Measurements from ENCODE around the gene ADCK1. TPM values are rescaled to one million over a fixed set of nuclear protein-coding genes. Genes with fewer than 3 reads are reported as not detected.

Gene ADCK1
- total RNA-seq, 4 donors from 2014 or later = 10.7 to 33.0 (median 18.9) TPM

- Histone ChIP-seq H3K36me3 (no peaks in the 10 kb centered on the region), H3K4me3 (no peak overlapping the region), H3K4me1 (no peaks in the 10 kb centered on the region), H3K9me3 (no peaks in the 10 kb centered on the region), H3K27ac (no peak overlapping the region), H3K27me3 (no peaks in the 10 kb centered on the region)
- peak; percentile 72 to 88 (median 79) for DNase-seq
- no peak for TF ChIP-seq POLR2A (IDR thresholded peaks at IDR 0.05)
- TF ChIP-seq, protein P1, sequence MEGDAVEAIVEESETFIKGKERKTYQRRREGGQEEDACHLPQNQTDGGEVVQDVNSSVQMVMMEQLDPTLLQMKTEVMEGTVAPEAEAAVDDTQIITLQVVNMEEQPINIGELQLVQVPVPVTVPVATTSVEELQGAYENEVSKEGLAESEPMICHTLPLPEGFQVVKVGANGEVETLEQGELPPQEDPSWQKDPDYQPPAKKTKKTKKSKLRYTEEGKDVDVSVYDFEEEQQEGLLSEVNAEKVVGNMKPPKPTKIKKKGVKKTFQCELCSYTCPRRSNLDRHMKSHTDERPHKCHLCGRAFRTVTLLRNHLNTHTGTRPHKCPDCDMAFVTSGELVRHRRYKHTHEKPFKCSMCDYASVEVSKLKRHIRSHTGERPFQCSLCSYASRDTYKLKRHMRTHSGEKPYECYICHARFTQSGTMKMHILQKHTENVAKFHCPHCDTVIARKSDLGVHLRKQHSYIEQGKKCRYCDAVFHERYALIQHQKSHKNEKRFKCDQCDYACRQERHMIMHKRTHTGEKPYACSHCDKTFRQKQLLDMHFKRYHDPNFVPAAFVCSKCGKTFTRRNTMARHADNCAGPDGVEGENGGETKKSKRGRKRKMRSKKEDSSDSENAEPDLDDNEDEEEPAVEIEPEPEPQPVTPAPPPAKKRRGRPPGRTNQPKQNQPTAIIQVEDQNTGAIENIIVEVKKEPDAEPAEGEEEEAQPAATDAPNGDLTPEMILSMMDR (IDR thresholded peaks at IDR 0.05) = peak; percentile 46 to 90 (median 72)
Measured at GRCh38 chr14:77862154-77862786, 62.4 kb downstream of the ADCK1 start.

- TF ChIP-seq POLR2A (IDR thresholded peaks at IDR 0.05) = no peak
- TF ChIP-seq, protein P1 (IDR thresholded peaks at IDR 0.05) = no peak
- Histone ChIP-seq H3K4me1 (no peaks in the 10 kb centered on the region), H3K36me3 (no peaks in the 10 kb centered on the region), H3K9me3 (no peaks in the 10 kb centered on the region), H3K4me3 (no peak overlapping the region), H3K27me3 (no peaks in the 10 kb centered on the region), H3K27ac (no peak overlapping the region)
- DNase-seq = no peak
Measured at GRCh38 chr14:77864085-77864484, 64.2 kb downstream of the ADCK1 start.

- Histone ChIP-seq H3K9me3 (no peaks in the 10 kb centered on the region), H3K4me3 (no peak overlapping the region), H3K36me3 (no peaks in the 10 kb centered on the region), H3K4me1 (no peaks in the 10 kb centered on the region), H3K27ac (no peak overlapping the region), H3K27me3 (no peaks in the 10 kb centered on the region)
- TF ChIP-seq, protein P1 (IDR thresholded peaks at IDR 0.05) = no peak
- no peak for TF ChIP-seq POLR2A (IDR thresholded peaks at IDR 0.05)
- no peak for DNase-seq
Measured at GRCh38 chr14:77864580-77864979, 64.7 kb downstream of the ADCK1 start.

- no peak for DNase-seq
- H3K27me3 ChIP-seq = no peaks in the 10 kb centered on the region
- no peaks in the 10 kb centered on the region for H3K4me1 ChIP-seq
- H3K27ac ChIP-seq = no peak overlapping the region
- H3K4me3 ChIP-seq = no peak overlapping the region
- no peak for TF ChIP-seq POLR2A (IDR thresholded peaks at IDR 0.05)
- H3K9me3 ChIP-seq = no peaks in the 10 kb centered on the region
- no peaks in the 10 kb centered on the region for H3K36me3 ChIP-seq
Measured at GRCh38 chr14:77865455-77865854, 65.5 kb downstream of the ADCK1 start.

GRCh38 chr14:77866932-77867331 is 67.0 kb downstream of the ADCK1 start:
- H3K27me3 ChIP-seq = no peaks in the 10 kb centered on the region
- H3K36me3 ChIP-seq = no peaks in the 10 kb centered on the region
- TF ChIP-seq, protein P1 (IDR thresholded peaks at IDR 0.05) = no peak
- TF ChIP-seq POLR2A (IDR thresholded peaks at IDR 0.05) = no peak
- H3K27ac ChIP-seq = no peak overlapping the region
- DNase-seq = no peak
- H3K4me1 ChIP-seq = no peaks in the 10 kb centered on the region
- H3K9me3 ChIP-seq = no peaks in the 10 kb centered on the region
- H3K4me3 ChIP-seq = no peak overlapping the region

GRCh38 chr14:77867476-77867875 is 67.6 kb downstream of the ADCK1 start:
- no peak for TF ChIP-seq POLR2A (IDR thresholded peaks at IDR 0.05)
- TF ChIP-seq, protein P1 (IDR thresholded peaks at IDR 0.05) = no peak
- Histone ChIP-seq H3K27ac (no peak overlapping the region), H3K9me3 (no peaks in the 10 kb centered on the region), H3K27me3 (no peaks in the 10 kb centered on the region), H3K36me3 (no peaks in the 10 kb centered on the region), H3K4me1 (no peaks in the 10 kb centered on the region), H3K4me3 (no peak overlapping the region)
- no peak for DNase-seq

Data from Peyer's patch (tissue), 4 donors.